ENCODE data around the gene KLF5.
"Not testable (repeated sequence)": the region's sequence is repeated elsewhere in the genome, so short reads cannot be mapped to it uniquely, and the experiment has no call there.

KLF5 gene

DNA sequence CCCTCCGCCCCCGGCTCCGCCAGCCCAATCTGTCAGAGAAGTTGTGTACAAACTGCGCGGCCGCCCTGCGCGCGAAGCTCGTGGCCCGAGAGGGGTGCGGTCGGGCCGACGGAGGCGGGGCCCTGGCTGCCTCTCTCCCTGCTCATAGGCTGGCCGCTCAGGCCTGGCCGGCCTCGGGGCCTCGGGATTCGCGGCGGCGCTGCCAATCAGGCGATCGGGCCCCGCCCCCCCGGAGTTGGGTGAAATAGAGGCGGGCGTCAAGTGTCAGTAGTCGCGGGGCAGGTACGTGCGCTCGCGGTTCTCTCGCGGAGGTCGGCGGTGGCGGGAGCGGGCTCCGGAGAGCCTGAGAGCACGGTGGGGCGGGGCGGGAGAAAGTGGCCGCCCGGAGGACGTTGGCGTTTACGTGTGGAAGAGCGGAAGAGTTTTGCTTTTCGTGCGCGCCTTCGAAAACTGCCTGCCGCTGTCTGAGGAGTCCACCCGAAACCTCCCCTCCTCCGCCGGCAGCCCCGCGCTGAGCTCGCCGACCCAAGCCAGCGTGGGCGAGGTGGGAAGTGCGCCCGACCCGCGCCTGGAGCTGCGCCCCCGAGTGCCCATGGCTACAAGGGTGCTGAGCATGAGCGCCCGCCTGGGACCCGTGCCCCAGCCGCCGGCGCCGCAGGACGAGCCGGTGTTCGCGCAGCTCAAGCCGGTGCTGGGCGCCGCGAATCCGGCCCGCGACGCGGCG, at the start of gene KLF5:
Gene KLF5, plus strand, starts transcription at position 270 of the 724 bp plus-strand sequence. Its CDS starts 323 bp downstream, at position 593.
- peak; percentile 95 for DNase-seq

GRCh38 chr13:73011751-73012150, 47.1 kb upstream of the KLF5 start:
- no peak for DNase-seq

DNA sequence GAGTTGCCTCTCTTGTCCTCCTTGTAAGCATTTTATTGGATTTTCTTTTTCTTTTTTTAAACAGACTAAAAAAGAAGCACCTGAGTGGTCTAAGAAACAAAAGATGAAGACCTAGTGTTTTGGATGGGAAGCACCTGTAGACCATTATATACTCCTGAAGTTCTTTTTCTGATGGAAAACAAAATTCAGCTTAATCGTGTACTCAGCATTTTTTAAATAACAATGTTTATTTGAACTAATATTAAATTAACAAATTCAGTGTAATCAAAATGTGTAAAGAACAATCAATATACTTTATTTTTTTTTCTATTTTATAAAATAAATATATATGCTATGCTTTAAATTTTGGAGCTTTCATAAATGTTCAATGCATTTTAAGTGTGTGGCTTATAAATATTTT, 43.0 kb upstream of the KLF5 start:
- DNase-seq, result no peak

GRCh38 chr13:73018336-73018735, 40.5 kb upstream of the KLF5 start:
- DNase-seq, result no peak

DNA sequence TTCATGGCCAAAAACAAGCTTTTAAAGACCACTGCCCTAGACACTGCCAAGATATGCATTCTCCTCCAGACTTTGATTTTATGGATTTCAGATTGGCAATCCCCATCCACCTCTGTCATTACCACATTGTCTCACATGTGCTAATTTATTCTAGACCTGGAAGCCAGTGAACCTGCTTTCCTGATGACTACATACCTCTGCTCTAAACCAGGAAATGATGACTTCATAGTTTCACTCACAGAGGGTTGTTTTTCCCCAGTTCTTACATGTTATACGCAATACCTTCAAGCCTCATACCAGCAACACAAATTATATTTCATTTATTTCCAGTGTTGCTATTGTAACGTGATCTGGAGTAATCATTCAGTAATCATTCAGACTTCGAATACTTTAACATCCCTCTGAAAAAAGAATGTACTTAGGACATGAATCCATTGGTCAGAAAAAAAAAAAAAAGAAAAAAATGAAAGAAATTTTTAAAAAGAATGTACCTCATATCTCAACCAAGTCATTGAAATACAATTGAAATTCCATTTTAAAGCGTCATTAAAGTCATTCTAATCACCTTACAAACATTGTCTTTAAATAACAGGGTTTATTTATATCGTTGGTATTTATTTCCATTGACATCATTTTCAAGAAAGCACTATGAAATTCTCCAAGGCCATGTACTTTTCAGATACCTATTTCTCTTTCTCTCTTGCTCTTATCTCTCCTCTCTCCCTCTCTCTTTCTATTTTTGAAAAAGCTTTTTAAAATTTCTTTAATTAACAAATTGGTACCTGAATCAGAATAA, 33.4 kb upstream of the KLF5 start:
- no peak for DNase-seq

- no peak for DNase-seq
Observed at GRCh38 chr13:73034901-73035300, 23.9 kb upstream of the KLF5 start.

GRCh38 chr13:73035660-73036059, 23.1 kb upstream of the KLF5 start:
- no peak for DNase-seq

GRCh38 chr13:73036566-73036965, 22.2 kb upstream of the KLF5 start:
- DNase-seq, result no peak

DNA sequence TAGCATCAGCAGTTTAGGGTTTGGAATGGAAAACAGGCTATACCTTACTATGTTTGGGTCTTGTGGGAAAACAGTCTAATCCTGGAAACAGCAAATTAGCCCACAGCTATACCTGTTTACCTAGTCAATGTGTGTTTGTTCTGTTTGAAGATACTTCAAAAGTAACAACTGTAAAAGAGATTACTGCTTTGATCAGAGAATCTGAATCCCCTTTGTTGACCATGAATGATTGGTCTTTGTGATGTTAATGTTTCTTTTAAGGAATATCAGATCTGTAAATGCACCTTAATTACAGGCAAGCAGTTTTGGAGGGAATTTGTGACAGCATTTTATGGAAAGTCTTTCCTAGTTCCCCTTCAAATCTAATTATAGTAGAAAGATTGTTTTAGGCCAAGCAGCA, 20.7 kb upstream of the KLF5 start:
- DNase-seq, result no peak

DNA sequence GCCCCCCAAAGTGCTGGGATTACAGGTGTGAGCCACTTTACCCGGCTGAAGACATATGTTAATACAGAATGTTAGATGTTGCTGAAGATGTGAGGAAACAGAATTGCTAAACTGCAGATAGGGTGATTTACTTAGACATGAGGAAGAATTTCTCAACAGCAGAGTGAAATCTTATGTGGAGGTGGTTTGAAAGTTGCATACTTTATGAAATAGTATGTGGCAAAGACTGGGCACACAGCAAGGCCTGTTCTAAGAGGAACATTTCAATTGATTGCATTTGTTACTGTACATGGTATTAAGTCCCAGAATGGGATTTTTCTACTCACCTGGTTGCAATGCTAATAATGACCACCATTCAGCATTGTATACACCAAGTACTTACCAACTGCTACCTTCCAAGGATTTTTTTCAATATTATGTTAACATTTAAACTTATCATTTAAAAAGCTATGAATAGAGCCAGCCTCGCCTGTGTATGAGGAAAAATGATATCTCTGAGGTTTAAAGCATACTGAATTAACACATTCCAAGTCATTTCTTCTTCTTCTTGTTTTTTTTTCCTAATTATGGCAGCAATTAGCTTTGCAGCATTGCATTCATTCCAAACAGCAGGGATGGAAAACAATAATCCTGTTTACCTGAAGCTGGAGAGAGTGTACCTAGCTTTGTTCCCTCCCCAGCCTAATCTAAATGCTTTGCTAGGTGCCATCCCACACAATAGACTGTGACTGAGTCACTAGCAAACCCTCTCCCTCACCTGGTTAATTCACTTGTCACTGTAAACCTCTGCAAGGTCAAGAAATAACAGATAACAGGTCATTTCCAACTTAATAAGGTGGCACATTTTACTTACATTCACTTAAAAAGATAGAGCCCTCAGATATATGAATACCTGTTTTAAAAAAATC, 19.4 kb upstream of the KLF5 start:
- no peak for DNase-seq

DNA sequence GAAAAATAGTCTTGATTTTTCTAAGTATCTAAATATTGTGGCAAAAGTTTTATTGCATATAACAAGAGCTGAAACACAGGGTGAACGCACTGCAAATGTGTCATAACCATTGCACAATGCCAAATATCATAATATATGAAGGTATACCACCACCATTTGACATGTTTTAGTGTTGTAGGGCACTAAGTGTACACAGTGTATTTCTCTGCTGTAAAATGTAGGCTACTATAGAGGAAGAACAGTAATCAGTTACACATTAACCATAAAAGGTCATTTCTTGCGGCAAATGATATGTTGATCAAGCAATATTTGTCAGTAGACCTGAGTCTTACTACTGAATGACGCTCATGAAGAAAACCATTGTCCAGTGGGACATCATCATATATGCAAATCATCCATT, 18.3 kb upstream of the KLF5 start:
- DNase-seq, result no peak

DNA sequence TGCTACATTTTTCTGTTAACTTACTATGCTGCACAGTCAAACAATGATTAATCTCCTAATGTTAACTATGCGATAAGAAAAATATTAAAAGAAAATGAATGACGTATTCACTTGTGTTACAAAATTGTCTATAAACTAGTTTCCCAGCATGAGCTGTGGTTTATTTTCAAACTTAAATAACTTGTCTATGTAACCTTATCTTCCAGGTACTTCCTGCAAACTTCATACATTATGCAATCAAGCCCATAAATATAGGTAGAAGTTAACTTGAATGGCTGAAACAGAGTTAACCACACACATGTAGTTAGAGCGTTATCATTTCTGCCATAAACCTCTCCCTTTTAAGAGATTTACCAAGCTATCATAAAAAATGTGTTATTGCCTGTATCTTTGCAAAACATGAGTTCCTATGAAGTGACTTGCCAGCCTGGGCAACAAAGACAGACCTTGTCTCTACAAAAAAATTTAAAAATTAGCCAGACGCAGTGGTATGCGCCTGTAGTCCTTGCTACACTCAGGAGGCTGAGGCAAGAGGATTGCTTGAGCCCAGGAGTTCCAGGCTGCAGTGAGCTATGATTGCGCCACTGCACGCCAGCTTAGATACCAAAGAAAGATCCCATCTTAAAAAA, 17.7 kb upstream of the KLF5 start:
- no peak for DNase-seq

DNA sequence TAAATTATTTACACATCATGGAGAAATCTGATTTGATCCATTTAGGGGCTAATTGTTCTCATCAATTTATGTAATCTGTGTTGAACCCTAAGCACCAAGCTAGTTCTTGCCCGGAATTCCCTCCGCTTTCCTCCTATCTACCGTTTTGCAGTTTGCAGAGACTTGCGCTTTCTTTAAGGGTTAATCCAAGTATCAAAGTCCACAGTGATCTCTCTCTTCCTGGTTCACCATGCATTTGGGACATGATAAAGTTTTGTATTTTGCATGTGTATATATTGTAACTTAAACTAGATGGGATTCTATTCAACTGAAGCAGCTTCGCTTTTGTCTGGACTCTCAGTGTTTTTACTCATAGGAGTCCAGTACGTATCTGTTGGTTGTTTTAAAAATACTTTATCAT, 13.8 kb upstream of the KLF5 start:
- no peak for DNase-seq

GRCh38 chr13:73048615-73049014, 10.2 kb upstream of the KLF5 start:
- DNase-seq, result not testable (repeated sequence)

- DNase-seq, result no peak
Observed at GRCh38 chr13:73054712-73055111, 4.1 kb upstream of the KLF5 start.

DNA sequence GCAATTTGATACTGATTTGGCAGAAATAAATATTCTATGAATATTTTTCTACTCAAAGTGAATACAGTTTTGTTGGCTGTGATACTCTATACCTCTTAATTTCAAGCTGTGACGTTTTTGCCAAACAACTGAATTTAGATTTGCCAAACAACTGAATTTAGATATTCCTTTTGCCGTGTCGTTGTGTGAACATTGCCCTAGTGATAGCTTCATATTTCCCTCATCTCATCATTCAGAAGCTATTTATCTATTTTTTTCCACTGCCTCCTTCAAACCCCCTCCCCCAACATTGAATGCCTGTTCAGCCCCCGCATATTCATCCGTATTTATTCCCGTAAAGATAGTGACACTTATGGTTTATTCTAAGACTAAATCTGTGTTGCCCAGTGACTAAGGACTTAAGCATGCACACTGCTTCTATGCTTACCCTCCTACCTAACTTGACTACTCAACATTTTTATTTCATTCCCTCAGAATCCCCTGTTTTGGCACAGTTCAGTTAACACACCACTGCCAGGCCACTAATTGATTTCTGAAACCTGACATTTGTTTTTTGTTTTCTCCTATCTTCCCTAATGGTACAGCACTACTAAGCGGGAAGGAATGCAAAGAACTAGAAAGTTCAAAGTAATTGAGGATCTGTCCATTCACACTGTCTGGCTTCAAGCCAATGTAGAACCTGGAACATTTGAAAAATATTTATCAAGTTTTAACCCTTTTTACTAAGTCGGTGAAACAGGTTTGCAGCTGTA, 2.8 kb upstream of the KLF5 start:
- DNase-seq, result no peak

- DNase-seq, result no peak
Observed at GRCh38 chr13:73056565-73056962, 2.2 kb upstream of the KLF5 start.

- DNase-seq, result no peak
Observed at GRCh38 chr13:73057284-73058063, 1.3 kb upstream of the KLF5 start.

DNA sequence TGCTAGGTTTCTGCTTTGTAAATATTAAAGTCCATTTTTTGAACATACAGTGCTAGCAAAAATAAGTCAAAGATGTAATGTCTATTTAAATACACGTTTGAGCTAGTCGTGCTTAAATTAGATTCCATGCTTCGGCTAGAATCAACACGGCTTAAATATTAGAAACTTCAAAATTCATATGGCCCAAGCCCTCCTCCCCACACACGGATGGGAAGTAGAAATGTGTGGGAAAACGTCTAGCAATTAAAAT, 816 bp upstream of the KLF5 start:
- DNase-seq, result no peak

DNA sequence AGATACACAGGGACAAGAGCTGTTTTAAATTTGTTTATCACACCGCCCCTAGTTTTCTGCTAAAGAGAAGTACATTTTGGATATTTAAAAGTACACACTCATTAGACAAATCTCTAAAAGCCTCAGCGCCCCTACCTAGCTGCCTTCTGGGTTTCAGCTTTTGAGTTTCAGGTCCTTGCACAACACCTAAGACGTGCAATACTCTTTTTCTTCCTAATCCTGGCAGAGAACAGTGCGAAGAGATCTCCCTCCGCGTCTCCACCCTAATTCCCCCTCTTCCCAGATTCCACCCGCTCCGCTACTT, 421 bp upstream of the KLF5 start:
- DNase-seq, result no peak

- DNase-seq, result peak; percentile 30
Observed at GRCh38 chr13:73059460-73060250, 850 bp downstream of the KLF5 start.

Measured in stimulated activated naive CD4-positive, alpha-beta T cell treated with Interleukin-2 at 50 U/mL for 16 hours (primary cell).